T-helper 22 cell (primary cell): ENCODE data around the gene COL15A1.

Source experiments
- DNase-seq: peaks from one replicate; pipeline ENCODE4 v3.0.0-alpha.2; 2020; ENCODE audit warnings: low read depth

COL15A1 gene

DNA sequence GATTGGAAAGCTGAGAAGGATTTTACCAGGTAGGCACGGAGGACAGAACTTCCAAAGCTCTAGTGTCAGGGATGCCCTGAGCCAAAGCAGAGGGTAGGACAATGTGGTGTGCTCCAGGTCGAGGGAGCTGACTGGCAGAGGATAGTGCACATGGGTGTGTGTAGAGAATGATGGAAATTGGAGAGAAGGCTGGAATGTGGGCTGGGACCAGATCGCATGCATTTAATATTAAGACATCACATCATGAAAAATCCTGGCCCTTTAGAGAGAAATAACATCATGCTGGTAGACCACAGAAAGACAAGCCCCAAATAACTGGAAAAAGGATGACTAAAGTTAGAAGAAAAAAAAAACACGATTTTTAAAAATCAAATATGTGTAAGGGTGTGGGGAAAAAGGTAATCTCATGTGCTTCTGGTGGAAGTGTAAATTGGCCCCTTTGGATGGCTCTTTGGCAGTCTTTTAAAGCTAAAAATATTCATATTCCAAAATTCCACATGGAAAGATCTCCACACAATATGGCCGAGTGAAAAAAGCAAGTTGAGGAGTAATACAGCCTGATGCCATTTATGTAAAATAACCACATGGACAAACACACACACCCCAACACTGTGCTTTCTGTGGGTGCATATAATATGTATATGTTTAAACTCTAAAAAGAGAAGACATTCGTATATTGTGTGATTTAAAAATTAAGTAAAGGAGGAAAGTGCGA, 94.2 kb downstream of the COL15A1 start:
- no peak for DNase-seq

DNA sequence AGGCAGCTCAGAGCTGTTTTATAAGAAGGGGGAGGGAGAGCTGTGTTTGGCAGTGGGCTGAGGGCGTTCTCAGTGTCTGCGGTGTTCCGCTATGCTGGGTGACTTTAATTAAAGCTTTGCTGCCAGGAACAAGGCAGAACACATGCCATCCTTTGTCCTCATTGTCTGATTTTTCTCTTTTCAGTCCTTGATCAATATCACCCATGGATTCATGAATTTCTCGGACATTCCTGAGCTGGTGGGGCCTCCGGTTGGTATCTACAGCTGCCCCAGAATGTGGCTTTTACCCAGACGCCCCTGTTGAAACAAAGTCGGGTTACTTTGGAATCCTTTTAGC, 94.7 kb downstream of the COL15A1 start:
- DNase-seq = no peak

GRCh38 chr9:99039505-99040182, 95.9 kb downstream of the COL15A1 start:
- no peak for DNase-seq

GRCh38 chr9:99040251-99040900, 96.7 kb downstream of the COL15A1 start:
- DNase-seq = no peak

GRCh38 chr9:99040911-99041582, 97.3 kb downstream of the COL15A1 start:
- DNase-seq = no peak

GRCh38 chr9:99041618-99042017, 97.9 kb downstream of the COL15A1 start:
- no peak for DNase-seq

DNA sequence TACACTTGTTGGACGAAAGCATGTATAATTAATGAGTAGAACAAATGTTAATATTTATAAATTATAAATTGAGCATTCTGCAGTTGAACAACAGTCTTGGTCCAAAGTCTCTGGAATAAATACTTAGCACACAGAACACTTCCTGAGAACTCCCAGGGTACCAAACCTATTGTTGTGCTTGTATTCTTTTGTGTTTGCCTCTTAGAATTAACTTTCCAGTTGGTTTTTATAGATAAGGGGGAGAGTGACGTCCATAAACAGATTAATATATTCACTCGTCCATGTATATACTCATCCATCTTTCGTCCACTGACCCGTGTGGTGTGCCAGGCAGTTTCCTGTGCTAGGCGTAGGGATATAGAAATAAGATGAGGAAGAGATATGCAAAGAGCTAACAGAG, 98.9 kb downstream of the COL15A1 start:
- DNase-seq = no peak

DNA sequence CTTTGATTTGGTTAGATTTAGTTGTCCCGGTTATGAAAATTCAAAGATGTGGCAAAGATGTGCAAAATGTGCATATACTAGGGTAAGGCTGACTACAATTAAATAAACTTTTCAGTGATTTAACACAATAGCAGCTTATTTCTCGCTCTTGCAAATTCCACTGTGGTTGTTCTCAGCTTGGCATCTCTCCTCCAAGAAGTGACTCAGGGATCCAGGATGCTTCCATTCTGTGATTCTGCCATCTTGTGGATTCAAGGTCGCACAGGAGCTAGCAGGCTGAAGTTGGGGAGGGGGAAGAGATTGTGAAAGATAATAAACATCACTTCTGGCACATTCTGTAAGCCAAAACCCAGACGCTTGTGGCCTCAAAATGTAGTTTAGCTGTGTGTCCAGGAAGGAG, 101.1 kb downstream of the COL15A1 start:
- DNase-seq = no peak

GRCh38 chr9:99046068-99046467, 102.4 kb downstream of the COL15A1 start:
- DNase-seq = no peak

DNA sequence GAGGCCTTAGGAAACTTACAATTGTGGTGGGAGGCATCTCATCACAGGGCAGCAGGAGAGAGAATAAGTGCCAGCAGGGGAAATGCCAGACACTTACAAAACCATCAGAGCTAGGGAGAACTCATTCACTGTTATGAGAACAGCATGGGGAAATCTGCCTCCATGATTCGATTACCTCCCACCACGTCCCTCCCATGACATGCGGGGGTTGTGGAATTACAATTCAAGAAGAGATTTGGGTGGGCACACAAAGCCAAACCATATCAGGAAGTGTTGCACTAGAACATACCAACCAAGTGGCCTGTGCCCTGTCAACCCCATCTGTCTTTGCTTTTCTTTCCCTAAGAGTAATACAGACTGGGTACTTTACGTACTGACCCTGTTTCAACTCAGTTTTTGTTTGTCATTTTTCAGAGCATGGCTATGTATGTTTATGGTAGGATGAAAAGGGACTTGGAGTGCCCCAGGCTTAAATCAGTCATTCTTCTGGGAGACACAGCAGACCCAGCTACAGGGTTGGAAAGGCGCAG, 102.9 kb downstream of the COL15A1 start:
- DNase-seq = no peak

DNA sequence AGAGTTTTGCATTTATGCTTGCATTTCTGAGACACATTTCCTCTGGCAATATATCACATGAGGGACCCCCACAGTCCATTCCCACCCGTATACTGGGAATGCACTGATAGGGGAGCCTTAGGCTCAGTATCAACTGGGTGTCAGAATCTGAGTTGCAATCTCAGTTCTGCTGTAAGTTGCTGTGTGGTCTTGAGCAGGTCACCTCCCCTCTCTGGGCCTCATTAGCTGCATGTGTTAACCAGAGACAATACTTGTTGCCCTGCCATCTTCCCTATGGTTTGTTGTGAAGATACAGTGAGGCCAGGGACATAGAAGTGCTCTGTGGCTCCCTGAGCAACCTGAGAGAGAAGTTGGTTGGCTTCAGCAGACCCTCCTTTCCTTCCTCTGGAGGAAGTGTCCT, 105.5 kb downstream of the COL15A1 start:
- DNase-seq = no peak

- DNase-seq = no peak
Observed at GRCh38 chr9:99049641-99050040, 105.9 kb downstream of the COL15A1 start.

DNA sequence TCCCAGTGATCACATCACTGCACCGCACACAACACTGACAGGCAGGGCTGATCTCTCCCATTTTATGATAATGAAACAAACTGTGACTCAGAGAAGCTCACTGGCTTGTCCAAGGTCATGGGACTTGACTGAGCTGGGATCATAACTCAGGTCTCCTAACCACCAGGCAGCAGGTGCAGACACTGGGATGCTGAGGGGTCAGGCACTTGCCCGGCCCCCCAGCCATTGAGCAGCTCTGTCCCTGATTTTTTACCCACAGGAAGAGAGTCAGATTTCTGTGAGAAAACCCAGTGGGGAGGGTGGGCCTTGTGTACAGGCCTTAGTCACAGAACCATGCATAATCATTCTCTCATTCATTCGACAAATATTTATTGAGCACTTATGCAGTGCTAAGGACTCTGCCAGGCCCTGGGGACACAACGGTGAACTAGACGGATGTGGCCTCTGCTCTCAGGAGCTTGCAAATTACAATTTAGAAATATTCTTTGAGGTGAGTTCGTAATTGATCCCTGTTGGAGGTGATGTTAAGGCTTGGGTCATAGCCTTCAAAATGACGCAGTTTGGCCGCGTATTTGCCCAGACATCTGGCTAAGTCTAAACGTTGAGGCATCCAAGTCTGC, 106.7 kb downstream of the COL15A1 start:
- no peak for DNase-seq

DNA sequence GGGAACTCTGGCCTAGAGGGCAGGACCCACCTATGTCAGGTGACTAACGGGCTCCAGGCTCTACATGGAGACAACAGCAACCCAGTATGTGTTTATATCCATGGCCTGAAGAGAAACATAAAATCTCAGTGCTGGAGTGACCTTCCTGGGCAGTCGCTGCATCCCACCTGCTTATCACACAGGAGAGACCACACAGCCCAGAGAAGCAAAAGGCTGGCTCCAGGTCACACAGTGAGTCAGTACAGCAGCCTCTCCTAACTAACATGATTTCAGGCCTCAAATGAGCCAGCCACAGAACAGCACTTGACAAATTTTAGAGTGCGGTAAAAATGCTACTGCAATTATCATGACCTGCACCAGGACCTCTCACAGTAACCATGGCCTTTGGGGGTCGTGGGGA, 107.2 kb downstream of the COL15A1 start:
- DNase-seq = no peak

DNA sequence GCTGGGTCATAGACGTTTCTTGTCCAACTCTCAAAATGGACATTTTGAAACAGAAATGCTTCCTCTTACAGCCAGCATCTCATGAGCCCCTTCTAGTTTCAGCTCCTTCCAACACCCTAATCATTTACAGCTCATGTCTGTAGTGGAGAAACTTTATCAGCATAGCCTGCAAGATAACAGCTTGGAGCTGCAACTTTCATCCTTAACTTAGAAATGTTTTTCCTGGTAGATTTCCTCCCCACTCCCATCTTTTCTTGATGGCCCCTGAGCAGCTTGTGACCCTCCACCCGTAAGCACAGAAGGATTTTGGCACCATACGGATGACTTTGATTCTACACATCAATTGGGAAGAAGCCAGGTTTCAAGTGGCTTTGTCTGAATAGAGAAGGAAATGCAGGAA, 107.7 kb downstream of the COL15A1 start:
- no peak for DNase-seq

DNA sequence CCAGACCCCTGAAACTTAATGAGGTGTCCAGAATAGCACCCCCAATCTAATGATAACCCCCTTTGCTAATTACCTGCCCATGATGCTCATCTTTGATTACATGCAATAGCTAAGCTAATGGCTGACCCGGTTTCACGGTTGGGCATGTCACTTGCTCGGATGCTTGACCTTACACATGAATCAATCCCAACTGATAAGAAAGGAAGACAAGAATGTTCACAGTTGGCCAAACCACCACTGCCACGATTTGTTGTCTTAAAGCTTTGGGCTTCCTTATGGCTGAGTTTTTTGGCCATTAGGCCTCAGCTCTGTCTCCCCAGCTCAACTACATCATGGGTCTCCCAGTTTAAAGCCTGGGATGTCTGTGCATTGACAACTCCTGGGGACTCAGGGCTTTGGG, 108.1 kb downstream of the COL15A1 start:
- no peak for DNase-seq

DNA sequence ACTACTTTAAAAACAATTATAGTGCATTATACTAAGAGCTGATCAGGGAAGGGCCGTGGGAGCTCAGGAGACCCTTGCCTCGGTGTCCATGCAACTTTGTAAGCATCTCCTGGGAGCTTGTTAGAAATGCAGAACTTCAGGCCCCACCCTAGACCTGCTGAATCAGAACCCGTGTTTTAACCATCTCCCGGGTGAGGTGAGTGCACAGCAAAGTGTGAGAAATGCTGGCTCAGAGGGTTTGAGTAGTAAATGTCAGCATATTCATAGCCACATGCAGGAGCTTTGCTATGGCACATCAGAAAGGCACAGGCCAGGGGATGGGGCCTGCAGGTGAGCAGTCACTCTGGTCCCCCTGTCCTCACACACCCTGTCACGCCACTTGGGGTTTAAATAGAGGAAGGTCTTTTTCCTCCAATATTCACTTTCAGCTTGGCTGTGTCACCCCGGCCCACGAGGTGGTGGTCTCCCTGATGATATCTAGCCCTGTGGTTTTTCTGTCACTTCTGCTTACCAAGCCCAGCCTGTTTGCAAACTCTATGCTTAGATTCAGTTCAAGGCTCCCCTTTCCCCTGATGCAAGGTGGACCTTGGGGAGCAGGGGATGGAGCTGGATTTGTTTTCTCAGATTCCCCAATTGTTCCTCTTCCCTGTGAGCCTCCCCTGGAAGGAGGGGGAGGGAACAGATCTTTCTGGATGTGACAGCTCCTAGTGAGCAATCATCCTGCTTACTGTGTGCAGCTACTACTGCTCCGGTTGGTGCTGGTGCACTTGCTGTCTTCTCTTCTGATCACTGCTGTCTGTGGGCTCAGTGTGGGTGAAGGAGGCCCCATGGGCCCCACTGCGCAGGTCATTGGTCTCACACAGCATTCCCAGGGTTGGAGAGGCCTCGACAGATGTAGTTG, 109.4 kb downstream of the COL15A1 start:
- no peak for DNase-seq

DNA sequence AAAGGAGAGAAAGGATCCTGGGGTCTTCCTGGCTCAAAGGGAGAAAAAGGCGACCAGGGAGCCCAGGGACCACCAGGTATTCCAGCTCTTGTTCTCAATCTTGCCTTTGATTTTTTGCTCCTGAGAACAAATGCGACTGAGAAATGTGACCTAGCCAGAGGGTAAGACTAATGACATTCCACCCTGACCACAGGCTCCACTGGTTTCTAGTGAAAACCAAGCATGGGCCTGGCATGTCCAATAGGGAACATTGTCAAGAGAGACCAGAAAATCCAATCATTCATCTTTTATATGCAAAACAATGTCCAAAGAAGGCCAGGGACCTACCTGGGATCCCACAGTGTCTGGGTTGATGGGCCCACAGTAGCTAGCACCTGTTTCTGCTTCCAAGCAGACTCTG, 110.9 kb downstream of the COL15A1 start:
- DNase-seq = no peak

DNA sequence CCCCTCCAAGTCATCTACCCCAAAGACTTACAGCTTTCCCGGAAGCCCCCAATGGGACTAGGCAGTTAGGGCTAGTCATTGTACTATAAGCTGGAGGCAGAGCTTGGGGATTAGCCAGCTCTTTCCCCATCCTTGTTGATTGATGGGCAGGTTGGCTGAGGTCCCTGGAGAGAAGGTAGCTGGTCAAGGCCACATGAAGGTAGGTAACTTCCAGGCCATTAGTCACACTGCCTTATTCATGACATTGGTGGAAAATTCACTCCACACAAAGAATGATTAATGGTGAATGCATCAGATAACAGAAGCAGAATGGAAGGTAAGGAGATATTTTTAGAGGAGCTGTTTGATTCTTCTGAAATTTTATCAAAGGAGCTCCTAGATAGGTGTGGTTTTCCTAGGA, 111.7 kb downstream of the COL15A1 start:
- DNase-seq = no peak

DNA sequence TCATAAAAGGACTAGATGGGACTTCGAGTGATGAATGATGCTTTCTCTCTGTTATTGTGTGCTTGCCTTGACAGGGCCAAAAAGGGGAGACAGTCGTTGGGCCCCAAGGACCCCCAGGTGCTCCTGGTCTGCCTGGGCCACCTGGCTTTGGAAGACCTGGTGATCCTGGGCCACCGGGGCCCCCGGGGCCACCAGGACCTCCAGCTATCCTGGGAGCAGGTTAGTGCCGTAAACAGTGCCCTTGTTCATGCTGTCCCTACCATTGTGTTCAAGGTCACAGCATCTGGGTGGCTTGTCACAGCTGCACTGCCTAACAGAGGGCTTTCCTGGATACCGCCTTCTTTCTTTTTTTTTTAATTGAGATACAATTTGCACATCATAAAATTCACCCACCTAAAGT, 112.5 kb downstream of the COL15A1 start:
- no peak for DNase-seq
